Measurements from ENCODE around the gene CDIPT. TPM values are rescaled to one million over a fixed set of nuclear protein-coding genes. Genes with fewer than 3 reads are reported as not detected.
A peak's percentile ranks its signal among the peaks of the same experiment; 100 is the strongest.

CDIPT gene
- total RNA-seq, 1 donor from 2014 or later, result 88.1 TPM

DNA sequence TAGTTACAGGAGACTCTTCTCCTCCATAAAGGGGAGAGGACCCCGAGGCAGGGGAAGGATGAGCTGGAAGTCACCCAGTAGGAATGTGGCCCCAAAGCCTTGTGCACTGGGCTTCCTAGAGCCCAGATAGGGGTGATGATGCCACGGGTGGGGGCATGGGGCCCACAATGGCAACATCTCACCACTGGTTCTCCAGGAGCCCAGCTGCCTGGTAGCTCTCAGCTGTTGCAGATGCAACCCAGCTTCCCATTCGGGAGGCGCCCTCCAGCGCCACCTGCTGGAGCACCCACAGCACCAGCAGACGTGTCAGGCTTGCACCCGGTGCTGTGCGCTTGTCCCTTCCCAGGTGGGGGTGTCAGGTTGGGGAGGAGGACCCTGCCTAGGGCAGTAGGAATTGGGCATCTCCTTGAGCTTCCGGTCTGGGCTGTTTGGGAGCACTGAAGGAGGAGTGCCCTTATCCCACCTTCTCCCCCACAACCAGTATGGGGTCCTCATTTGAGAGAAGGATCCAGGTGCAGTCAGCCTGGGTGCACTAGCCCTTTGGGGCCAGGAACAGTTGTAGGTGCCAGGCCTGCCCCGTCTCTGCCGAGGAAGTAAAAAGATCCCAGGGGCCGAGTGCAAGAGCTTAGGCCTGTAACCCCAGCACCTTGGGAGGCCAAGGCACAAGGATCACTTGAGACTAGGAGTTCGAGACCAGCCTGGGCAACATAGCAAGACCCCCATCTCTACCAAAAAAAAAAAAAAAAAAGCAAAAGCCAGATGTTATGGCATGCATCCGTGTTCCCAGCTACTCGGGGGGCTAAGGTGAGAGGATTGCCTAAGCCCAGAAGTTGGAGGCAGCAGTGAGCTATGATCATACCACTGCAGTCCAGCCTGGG lies 14.4 kb downstream of the CDIPT start:
- Histone ChIP-seq H3K9me3 (ENCODE audit: insufficient read depth, low read depth, low read length) (no peaks in the 10 kb centered on the region), H3K79me2 (ENCODE audit: insufficient read depth, low read length) (no peaks in the 10 kb centered on the region), H3K36me3 (ENCODE audit: insufficient read depth, low read length) (peaks cover 20% of the 10 kb centered on the region), H2AFZ (ENCODE audit: low read depth, low read length) (no peak overlapping the region), H3K4me2 (ENCODE audit: low read length) (no peak overlapping the region), H4K20me1 (ENCODE audit: insufficient read depth, low read length) (peaks cover 10% of the 10 kb centered on the region), H3K27ac (ENCODE audit: low read depth, low read length) (no peak overlapping the region), H3K27me3 (ENCODE audit: insufficient read depth, low read length) (no peaks in the 10 kb centered on the region), H3K9ac (ENCODE audit: low read length) (no peak overlapping the region), H3K4me1 (ENCODE audit: insufficient read depth, low read length) (no peaks in the 10 kb centered on the region), H3K4me3 (ENCODE audit: insufficient read depth, low read depth, low read length) (no peak overlapping the region)
- DNase-seq (ENCODE audit: low read depth) (no peak), FAIRE-seq (no peak)
- peaks cover 5% of the 10 kb centered on the region for H3K4me1 Mint-ChIP-seq (ENCODE audit: low read depth, unreplicated experiment)
- peak overlapping the region; percentile 41 for H3K27ac Mint-ChIP-seq (ENCODE audit: unreplicated experiment)
- peaks cover 5% of the 10 kb centered on the region for H3K27me3 Mint-ChIP-seq (ENCODE audit: low read depth, unreplicated experiment)
- no peak for TF ChIP-seq EZH2 (IDR thresholded peaks at IDR 0.05; ENCODE audit: insufficient read depth, low read length)
- TF ChIP-seq, protein P1, sequence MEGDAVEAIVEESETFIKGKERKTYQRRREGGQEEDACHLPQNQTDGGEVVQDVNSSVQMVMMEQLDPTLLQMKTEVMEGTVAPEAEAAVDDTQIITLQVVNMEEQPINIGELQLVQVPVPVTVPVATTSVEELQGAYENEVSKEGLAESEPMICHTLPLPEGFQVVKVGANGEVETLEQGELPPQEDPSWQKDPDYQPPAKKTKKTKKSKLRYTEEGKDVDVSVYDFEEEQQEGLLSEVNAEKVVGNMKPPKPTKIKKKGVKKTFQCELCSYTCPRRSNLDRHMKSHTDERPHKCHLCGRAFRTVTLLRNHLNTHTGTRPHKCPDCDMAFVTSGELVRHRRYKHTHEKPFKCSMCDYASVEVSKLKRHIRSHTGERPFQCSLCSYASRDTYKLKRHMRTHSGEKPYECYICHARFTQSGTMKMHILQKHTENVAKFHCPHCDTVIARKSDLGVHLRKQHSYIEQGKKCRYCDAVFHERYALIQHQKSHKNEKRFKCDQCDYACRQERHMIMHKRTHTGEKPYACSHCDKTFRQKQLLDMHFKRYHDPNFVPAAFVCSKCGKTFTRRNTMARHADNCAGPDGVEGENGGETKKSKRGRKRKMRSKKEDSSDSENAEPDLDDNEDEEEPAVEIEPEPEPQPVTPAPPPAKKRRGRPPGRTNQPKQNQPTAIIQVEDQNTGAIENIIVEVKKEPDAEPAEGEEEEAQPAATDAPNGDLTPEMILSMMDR (IDR thresholded peaks at IDR 0.05; ENCODE audit: insufficient read depth, low read depth, low read length), result peak; percentile 58
- no peak overlapping the region for H3K4me3 Mint-ChIP-seq (ENCODE audit: unreplicated experiment)
- H3K36me3 Mint-ChIP-seq (ENCODE audit: low read depth, unreplicated experiment), result peaks cover 12% of the 10 kb centered on the region
- H3K9me3 Mint-ChIP-seq (ENCODE audit: unreplicated experiment), result no peaks in the 10 kb centered on the region

DNA sequence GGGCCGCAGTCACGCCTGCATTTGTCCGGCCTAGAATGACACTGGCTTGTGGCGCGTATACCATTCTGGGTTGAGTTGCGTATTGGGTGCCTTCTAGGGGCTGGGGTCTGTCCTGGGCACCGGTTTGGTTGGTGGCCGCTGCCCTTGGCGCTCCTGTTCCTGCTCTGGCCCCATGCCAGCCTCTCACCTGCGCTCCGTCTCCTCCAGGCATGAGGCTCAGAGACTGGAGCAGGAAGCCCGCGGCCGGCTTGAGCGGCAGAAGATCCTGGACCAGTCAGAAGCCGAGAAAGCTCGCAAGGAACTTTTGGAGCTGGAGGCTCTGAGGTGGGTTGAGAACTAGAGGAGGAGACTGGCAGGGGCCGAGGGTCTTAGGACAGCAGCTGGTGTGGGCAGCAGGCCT lies 17.4 kb downstream of the CDIPT start:
- Histone ChIP-seq H3K9me3 (ENCODE audit: insufficient read depth, low read depth, low read length) (no peaks in the 10 kb centered on the region), H3K27ac (ENCODE audit: low read depth, low read length) (no peak overlapping the region), H2AFZ (ENCODE audit: low read depth, low read length) (no peak overlapping the region), H3K4me3 (ENCODE audit: insufficient read depth, low read depth, low read length) (no peak overlapping the region), H3K4me2 (ENCODE audit: low read length) (no peak overlapping the region), H4K20me1 (ENCODE audit: insufficient read depth, low read length) (peaks cover 13% of the 10 kb centered on the region), H3K79me2 (ENCODE audit: insufficient read depth, low read length) (no peaks in the 10 kb centered on the region), H3K36me3 (ENCODE audit: insufficient read depth, low read length) (peaks cover 23% of the 10 kb centered on the region), H3K4me1 (ENCODE audit: insufficient read depth, low read length) (no peaks in the 10 kb centered on the region), H3K27me3 (ENCODE audit: insufficient read depth, low read length) (no peaks in the 10 kb centered on the region), H3K9ac (ENCODE audit: low read length) (no peak overlapping the region)
- peaks cover 5% of the 10 kb centered on the region for H3K27me3 Mint-ChIP-seq (ENCODE audit: low read depth, unreplicated experiment)
- H3K9me3 Mint-ChIP-seq (ENCODE audit: unreplicated experiment), result no peaks in the 10 kb centered on the region
- no peak for FAIRE-seq
- H3K4me1 Mint-ChIP-seq (ENCODE audit: low read depth, unreplicated experiment), result peaks cover 5% of the 10 kb centered on the region
- TF ChIP-seq, protein P1 (IDR thresholded peaks at IDR 0.05; ENCODE audit: insufficient read depth, low read depth, low read length), result no peak
- no peak for TF ChIP-seq EZH2 (IDR thresholded peaks at IDR 0.05; ENCODE audit: insufficient read depth, low read length)
- no peak for DNase-seq (ENCODE audit: low read depth)
- H3K4me3 Mint-ChIP-seq (ENCODE audit: unreplicated experiment), result no peak overlapping the region
- H3K36me3 Mint-ChIP-seq (ENCODE audit: low read depth, unreplicated experiment), result peaks cover 17% of the 10 kb centered on the region
- H3K27ac Mint-ChIP-seq (ENCODE audit: unreplicated experiment), result peak overlapping the region; percentile 69
